Measurements from ENCODE around the gene DHRS12.

DHRS12 gene

GRCh38 chr13:51811046-51811445, 7.1 kb upstream of the DHRS12 start:
- no peak for DNase-seq (ENCODE audit: low read depth in 2 of 2)

DNA sequence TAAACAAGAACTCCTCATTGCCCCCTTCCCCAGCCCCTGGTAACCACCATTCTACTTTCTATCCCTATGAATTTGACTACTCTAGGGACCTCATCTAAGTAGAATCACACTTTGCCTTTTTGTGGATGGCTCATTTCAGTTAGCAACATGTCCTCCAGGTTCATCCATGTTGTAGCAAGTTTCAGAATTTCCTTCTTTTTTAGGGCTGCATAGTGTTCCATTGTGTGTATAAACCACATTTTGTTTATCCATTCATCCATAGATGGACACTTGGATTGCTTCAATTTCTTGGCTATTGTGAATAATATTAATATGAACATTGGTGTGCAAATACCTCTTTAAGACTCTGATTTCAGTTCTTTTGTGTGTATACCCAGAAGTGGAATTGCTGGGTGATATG, 4.8 kb upstream of the DHRS12 start:
- DNase-seq (ENCODE audit: low read depth in 2 of 2) = no peak

- DNase-seq (ENCODE audit: low read depth in 2 of 2) = no peak
These were observed 3.1 kb upstream of the DHRS12 start for GRCh38 chr13:51807041-51807440.

GRCh38 chr13:51806566-51806965, 2.6 kb upstream of the DHRS12 start:
- DNase-seq (ENCODE audit: low read depth in 2 of 2) = no peak

DNA sequence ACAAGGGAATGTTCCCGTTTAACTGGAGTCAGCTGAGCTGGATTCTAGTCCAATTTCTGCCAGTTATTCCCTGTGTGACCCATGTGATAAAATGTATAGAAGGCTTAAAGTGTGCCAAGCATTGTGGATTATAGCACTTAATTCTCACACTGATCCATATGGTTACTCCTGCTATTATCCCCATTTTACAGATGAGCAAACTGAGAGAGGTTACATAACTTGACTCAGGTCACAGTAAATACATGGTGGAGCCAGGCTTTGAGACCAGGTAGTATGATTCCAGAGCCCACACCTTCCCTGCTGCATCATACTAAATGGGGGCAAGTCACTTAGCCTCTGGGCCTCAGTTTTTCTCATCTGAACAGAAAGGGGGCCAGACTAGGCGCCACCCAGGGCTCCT, 2.0 kb upstream of the DHRS12 start:
- DNase-seq (ENCODE audit: low read depth in 2 of 2) = no peak

DNA sequence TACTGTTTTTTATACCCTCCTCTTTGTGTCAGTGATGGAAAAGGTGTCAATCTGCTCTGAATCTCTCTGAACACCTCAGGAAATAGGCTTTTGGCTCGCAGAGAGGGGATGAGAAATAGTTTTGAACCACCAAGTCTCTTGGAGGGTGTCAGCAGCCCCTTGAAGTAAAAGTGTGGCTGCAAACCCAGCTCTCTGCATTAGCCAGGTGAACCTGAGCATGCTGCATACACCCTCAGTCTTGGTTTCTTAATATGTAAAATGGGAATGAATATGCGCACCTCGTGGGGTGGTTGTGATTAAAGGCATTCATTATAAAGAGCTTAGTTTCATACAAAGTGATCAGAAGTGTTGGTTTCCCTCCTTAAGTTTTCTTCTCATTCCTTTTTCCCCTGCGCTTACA, 1.4 kb upstream of the DHRS12 start:
- no peak for DNase-seq (ENCODE audit: low read depth in 2 of 2)

- no peak for DNase-seq (ENCODE audit: low read depth in 2 of 2)
These were observed 571 bp upstream of the DHRS12 start for GRCh38 chr13:51804295-51805172.

GRCh38 chr13:51802631-51803418, 1.1 kb downstream of the DHRS12 start:
- DNase-seq (ENCODE audit: low read depth in 2 of 2) = no peak

- no peak for DNase-seq (ENCODE audit: low read depth in 2 of 2)
These were observed 2.3 kb downstream of the DHRS12 start for GRCh38 chr13:51801631-51802099.

- DNase-seq (ENCODE audit: low read depth in 2 of 2) = no peak
These were observed 3.5 kb downstream of the DHRS12 start for GRCh38 chr13:51800486-51800885.

DNA sequence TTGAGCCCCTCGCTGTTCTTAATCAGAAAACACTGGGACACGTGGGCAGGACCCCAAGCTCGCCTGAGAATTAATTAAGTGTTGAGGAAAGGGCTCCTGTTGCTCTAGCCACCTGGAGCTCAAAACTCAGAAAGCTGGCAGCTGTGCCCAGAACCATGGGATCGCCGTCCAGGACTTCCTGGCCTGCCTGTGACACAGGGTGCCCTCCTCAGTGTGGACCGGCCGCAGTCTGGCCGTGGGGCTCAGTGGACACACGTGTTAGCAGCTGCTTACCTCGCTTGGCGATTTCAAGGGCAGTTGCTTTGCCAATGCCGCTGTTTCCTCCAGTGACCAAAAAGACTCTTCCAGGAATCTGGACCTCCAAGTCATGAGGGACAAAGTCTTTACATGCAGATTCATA, 4.7 kb downstream of the DHRS12 start:
- no peak for DNase-seq (ENCODE audit: low read depth in 2 of 2)

- peak in 1 of 2 experiments; percentile 39 for DNase-seq (ENCODE audit: low read depth in 2 of 2)
These were observed 6.1 kb downstream of the DHRS12 start for GRCh38 chr13:51797664-51798488.

GRCh38 chr13:51796546-51796945, 7.4 kb downstream of the DHRS12 start:
- no peak for DNase-seq (ENCODE audit: low read depth in 2 of 2)

DNA sequence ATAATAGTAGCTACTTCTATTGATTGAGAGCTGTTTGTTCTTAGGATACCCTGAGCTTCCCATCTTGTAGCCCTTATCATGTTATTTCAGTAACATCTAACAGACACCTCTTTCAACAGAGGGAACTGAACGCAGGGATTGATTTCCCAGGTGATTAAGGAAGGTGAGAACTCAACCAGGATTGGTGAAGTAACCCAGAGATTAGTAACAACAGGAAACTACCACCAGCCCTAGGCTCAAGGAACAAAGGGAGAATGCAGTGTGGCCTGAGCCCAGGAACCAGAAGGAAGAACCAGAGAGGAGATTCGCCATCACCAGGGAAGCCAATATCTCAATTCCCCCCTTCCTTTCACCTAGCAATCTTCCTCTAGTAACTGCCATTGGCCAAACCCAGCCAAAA, 8.5 kb downstream of the DHRS12 start:
- DNase-seq (ENCODE audit: low read depth in 2 of 2) = no peak

DNA sequence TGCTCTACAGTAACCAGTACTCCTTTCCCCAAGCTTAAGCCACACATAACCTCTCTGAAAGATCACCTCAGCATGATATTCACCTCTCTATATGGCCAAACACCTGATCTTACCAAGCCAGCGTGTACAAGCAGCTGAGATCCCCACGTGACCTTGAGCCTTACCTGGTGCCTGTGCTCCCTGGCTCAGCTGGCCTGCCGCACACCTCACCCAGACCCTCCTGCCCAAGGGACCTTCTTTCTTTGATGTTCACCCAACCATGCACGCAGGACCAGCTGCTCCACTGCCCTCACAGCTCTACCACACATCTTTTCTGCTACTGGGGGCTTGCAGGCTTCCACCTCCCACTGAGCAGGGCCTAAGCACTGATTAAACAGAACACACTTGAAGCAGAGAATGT, 9.0 kb downstream of the DHRS12 start:
- DNase-seq (ENCODE audit: low read depth in 2 of 2) = no peak

- DNase-seq (ENCODE audit: low read depth in 2 of 2) = peak; percentile 46 to 58
These were observed 10.2 kb downstream of the DHRS12 start for GRCh38 chr13:51793570-51794271.

DNA sequence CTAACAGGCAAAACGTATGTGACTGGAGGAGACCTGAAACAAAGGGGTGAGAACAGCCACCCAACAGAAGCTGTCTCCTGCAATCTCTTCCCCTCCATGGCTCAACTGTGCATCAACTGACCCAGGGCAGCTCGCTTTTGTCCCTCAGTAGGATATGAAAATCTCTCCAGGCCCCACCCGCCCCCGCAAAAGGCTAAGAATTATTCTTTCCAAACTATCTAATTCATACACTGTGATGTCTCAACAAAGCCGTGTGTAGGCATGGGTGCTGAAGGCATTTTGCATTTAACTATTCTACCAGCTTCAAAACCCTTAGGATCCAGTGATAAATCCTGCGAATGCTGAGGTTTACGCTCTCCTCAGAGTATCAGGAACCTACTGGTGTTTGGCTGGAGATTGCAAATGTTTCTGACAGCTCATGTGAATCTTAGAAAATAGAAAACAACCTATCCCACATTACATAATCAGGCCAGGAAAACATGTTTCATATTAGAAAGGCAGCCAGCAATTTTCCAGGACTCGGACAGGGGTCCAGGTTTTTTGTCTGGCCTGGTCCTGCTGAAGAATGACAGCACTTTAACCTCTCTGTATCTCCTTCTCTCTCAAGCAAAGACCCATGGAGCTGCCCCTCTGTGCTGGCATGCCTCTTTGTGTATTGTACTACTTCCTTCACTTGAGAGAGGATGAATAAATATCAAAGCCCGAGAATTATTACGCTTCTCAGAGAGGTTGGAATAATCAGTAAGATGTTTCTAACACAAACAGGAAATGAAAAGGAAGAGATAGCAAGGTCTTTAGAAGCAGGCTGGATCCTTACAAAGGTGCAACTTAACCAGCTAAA, 17.3 kb downstream of the DHRS12 start:
- DNase-seq (ENCODE audit: low read depth in 2 of 2) = no peak

GRCh38 chr13:51785712-51786424, 18.1 kb downstream of the DHRS12 start:
- no peak for DNase-seq (ENCODE audit: low read depth in 2 of 2)

- DNase-seq (ENCODE audit: low read depth in 2 of 2) = no peak
These were observed 19.9 kb downstream of the DHRS12 start for GRCh38 chr13:51784097-51784496.

Data from stimulated activated CD4-positive, alpha-beta T cell treated with anti-CD3 and anti-CD28 coated beads, Interleukin-12 subunit alpha, Interleukin-12 subunit beta, amount 100 ng/mL, for 24 hours (primary cell).